ENCODE results near the gene CDH13.

Gene CDH13

DNA sequence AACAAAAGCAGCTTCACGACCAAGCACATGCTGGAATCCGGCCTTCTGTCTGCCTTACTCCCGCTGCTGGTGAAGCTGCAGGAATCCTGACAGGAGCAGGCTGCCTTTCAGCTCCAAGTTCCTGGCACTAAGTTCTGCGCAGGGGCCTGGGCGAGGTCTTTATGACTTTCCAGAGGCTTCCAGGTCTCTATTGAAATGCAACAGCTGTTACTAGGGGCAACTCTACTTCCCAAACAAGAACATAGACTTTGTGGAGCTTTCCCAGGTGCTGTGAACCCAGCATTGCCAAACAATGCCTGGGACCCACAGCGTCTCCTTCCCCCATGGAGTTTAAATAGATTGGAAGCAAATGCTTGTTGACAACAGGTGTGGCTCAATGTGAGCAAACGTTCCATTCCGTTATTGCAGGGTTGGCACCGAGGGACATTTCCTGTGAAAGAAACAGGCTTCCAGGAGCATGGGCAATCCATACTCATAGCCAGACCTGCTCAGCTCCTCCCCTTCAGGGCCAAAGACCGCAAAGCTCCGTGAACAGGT lies 156.0 kb downstream of the CDH13 start:
- TF ChIP-seq, protein P1, sequence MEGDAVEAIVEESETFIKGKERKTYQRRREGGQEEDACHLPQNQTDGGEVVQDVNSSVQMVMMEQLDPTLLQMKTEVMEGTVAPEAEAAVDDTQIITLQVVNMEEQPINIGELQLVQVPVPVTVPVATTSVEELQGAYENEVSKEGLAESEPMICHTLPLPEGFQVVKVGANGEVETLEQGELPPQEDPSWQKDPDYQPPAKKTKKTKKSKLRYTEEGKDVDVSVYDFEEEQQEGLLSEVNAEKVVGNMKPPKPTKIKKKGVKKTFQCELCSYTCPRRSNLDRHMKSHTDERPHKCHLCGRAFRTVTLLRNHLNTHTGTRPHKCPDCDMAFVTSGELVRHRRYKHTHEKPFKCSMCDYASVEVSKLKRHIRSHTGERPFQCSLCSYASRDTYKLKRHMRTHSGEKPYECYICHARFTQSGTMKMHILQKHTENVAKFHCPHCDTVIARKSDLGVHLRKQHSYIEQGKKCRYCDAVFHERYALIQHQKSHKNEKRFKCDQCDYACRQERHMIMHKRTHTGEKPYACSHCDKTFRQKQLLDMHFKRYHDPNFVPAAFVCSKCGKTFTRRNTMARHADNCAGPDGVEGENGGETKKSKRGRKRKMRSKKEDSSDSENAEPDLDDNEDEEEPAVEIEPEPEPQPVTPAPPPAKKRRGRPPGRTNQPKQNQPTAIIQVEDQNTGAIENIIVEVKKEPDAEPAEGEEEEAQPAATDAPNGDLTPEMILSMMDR (IDR thresholded peaks at IDR 0.05; ENCODE audit: insufficient read depth, low read length, poor library complexity, severe bottlenecking) = no peak
- DNase-seq (ENCODE audit: extremely low read depth, insufficient read length) = no peak
- Histone ChIP-seq H3K27me3 (replicated peaks; ENCODE audit: control insufficient read depth, insufficient read depth, low read length) (no peaks in the 10 kb centered on the region), H3K36me3 (ENCODE audit: control insufficient read depth, insufficient read depth, low read length) (no peaks in the 10 kb centered on the region), H3K4me3 (replicated peaks; ENCODE audit: low read depth, low read length) (no peak overlapping the region)

DNA sequence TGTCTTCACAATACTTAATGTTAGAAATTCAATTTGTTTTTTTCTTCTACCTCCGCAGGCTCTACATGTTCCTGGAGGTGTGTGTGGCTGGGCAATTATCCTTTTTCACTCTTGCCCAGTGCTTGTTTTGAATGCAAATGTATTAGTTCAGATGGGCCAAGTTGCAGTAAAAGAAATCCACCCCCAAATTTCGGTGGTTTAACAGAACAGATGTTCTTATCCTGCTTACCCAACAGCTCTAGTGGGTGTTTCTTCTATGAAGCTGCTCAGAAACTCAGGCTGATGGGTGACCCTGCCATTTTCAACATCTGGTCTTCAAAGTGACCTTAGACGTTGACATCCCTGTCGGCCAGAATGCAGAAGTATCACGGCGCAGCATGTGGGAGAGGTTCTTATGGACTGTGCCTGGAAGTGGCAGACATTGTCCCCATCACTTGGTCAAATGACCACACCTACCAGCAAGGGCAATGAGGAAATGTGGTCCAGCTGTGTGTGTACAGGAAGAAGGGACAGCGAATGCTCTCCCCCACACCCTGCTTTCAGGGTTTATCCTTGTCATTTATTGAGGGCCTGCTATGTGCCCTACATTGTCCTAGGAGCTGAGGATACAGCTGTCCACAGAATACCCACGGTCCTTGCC lies 157.3 kb downstream of the CDH13 start:
- Histone ChIP-seq H3K36me3 (ENCODE audit: control insufficient read depth, insufficient read depth, low read length) (no peaks in the 10 kb centered on the region), H3K27me3 (replicated peaks; ENCODE audit: control insufficient read depth, insufficient read depth, low read length) (no peaks in the 10 kb centered on the region), H3K4me3 (replicated peaks; ENCODE audit: low read depth, low read length) (no peak overlapping the region)
- no peak for DNase-seq (ENCODE audit: extremely low read depth, insufficient read length)
- TF ChIP-seq, protein P1 (IDR thresholded peaks at IDR 0.05; ENCODE audit: insufficient read depth, low read length, poor library complexity, severe bottlenecking) = no peak

DNA sequence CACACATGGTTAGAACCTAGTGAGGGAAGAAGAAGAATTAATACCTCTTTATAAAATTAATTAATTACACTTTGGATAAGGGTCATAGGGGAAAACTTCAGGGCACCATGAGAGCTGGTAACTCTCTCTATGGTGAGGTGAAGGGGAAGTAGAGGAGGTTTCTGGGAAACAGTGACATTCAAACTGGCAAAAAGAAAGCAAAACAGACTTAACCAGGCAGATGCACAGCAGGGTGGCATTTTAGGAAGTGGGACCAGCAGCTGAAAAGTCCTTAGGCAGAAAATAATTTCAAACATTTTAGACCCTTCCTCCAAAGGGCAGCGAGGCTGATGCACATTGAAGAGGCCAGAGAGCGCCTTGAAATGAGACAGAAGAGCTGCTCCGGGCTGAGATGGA lies 157.8 kb downstream of the CDH13 start:
- TF ChIP-seq, protein P1 (IDR thresholded peaks at IDR 0.05; ENCODE audit: insufficient read depth, low read length, poor library complexity, severe bottlenecking) = no peak

DNA sequence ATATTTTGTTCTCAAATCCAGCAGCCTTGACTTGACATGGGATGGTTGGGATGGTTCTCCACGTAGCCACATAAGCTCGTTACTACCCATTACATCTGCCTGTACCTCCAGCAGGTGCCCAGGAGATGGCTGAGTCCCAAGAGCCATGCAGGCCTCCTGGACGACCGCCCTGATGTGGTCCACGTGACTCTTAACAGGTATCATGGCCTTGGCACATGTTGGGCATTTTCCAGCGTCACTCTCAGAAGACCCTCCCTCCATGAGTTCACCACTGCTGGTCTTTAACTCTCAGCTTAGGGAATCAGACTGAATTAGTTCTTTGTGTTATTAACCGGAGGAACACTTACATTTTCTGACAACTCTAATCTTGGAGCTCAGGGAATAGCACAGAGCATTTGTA lies 161.5 kb downstream of the CDH13 start:
- Histone ChIP-seq H3K27me3 (replicated peaks; ENCODE audit: control insufficient read depth, insufficient read depth, low read length) (no peaks in the 10 kb centered on the region; the same call in 1 of the 2 replicates), H3K36me3 (ENCODE audit: control insufficient read depth, insufficient read depth, low read length) (no peaks in the 10 kb centered on the region), H3K4me3 (replicated peaks; ENCODE audit: low read depth, low read length) (no peak overlapping the region)
- DNase-seq (ENCODE audit: extremely low read depth, insufficient read length) = no peak
- TF ChIP-seq, protein P1 (IDR thresholded peaks at IDR 0.05; ENCODE audit: insufficient read depth, low read length, poor library complexity, severe bottlenecking) = no peak

More for the DNA sequence above, 157.8 kb downstream of the CDH13 start:
- no peaks in the 10 kb centered on the region for H3K36me3 ChIP-seq (ENCODE audit: control insufficient read depth, insufficient read depth, low read length)
- H3K4me3 ChIP-seq (replicated peaks; ENCODE audit: low read depth, low read length) = no peak overlapping the region
- H3K27me3 ChIP-seq (replicated peaks; ENCODE audit: control insufficient read depth, insufficient read depth, low read length) = no peaks in the 10 kb centered on the region
- DNase-seq (ENCODE audit: extremely low read depth, insufficient read length) = no peak

DNA sequence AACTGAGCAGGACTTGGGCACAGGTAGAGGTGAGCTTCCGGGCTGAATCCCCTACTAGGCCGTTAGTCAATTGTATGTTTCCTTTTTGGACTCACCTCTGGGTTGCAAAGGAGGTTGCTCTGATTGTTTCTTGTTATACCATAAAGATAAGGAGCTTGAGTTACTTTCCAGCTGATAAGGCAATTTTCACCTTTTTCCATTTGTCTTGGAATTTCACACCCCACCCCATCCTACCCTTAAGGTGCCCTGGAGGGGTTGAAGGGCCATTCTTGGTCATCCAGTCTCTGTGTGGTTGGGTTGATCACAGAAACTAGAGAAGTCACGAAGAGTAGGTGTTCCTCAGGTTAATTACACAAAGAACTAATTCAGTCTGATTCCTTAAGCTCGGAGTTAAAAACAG lies 162.2 kb downstream of the CDH13 start:
- H3K4me3 ChIP-seq (replicated peaks; ENCODE audit: low read depth, low read length) = no peak overlapping the region
- TF ChIP-seq, protein P1 (IDR thresholded peaks at IDR 0.05; ENCODE audit: insufficient read depth, low read length, poor library complexity, severe bottlenecking) = no peak
- DNase-seq (ENCODE audit: extremely low read depth, insufficient read length) = no peak

More for the DNA sequence above, 162.2 kb downstream of the CDH13 start:
- Histone ChIP-seq H3K36me3 (ENCODE audit: control insufficient read depth, insufficient read depth, low read length) (no peaks in the 10 kb centered on the region), H3K27me3 (replicated peaks; ENCODE audit: control insufficient read depth, insufficient read depth, low read length) (no peaks in the 10 kb centered on the region; the same call in 1 of the 2 replicates)
